GM12878 (cell line): Measurements from ENCODE around the gene PLEKHA5. TPM values are rescaled to one million over a fixed set of nuclear protein-coding genes. Genes with fewer than 3 reads are reported as not detected.

ENCODE experiments used
- ATAC-seq: fragments of 200-7000 bp; cut with Tn5 transposase; 3 replicates; pipeline ENCODE4 v1.9.1; 2020; ENCODE audit warnings: mild to moderate bottlenecking, moderate library complexity
- BruUV-seq: library from RNA; stranded (reverse); fragments of 400-500 nt; replicated peaks from 2 replicates; lab custom pipeline; 2021; lab: Mats Ljungman, UMichigan
- CTCF ChIA-PET: fragments of 300-600 bp; sonication (Branson Sonifier 250); formaldehyde crosslinking; extraction: SDS; loops from one replicate; lab custom pipeline; 2021; ENCODE audit warnings: inconsistent platforms; lab: Yijun Ruan, JAX
- POLR2A ChIA-PET: fragments of 350-600 bp; formaldehyde crosslinking; extraction: SDS; loops from one replicate; lab custom pipeline; 2021; ENCODE audit warnings: inconsistent platforms; lab: Charles Lee
- RAD21 ChIA-PET: fragments of 300-600 bp; sonication (Branson Sonifier 250); formaldehyde crosslinking; loops from one replicate; lab custom pipeline; 2023; ENCODE audit warnings: antibody characterized with exemption; ENCODE audit not compliant: unreplicated experiment; lab: Charles Lee
- SMC1A ChIA-PET: fragments of 300-600 bp; sonication (Branson Sonifier 250); formaldehyde crosslinking; loops from one replicate; lab custom pipeline; 2023; ENCODE audit not compliant: unreplicated experiment, uncharacterized antibody; lab: Charles Lee
- DNase-seq: peaks from one replicate; pipeline ENCODE4 v3.0.0-alpha.2; 2011; ENCODE audit warnings: low read depth, low spot score
- FAIRE-seq: peaks from 3 replicates; lab custom pipeline; 2011; peaks lifted over from hg19 to GRCh38; lab: Jason Lieb, UNC
- H2AFZ ChIP-seq: 2 replicates; pipeline ENCODE4 v1.6.0; 2011; ENCODE audit warnings: low read depth, low read length, control low read depth; ENCODE audit not compliant: control insufficient read depth
- H3K27ac ChIP-seq: 2 replicates; pipeline ENCODE4 v1.5.1; 2011; ENCODE audit warnings: control low read depth; ENCODE audit not compliant: control insufficient read depth, insufficient read depth
- H3K27me3 ChIP-seq, 2 experiments: replicated peaks in 1 of 2; 2 replicates each; pipeline versions ENCODE4 v1.6.0 to v1.6.1; 2011; ENCODE audit warnings: low read length in 1 of 2; ENCODE audit not compliant: control insufficient read depth in 2 of 2, insufficient read depth in 2 of 2
- H3K36me3 ChIP-seq, 2 experiments: 2 replicates each; pipeline ENCODE4 v1.5.1; 2011; ENCODE audit warnings: low read length in 1 of 2; ENCODE audit not compliant: control insufficient read depth in 2 of 2, insufficient read depth in 2 of 2
- H3K4me1 ChIP-seq: 2 replicates; pipeline ENCODE4 v1.6.1; 2011; ENCODE audit warnings: mild to moderate bottlenecking, low read length, moderate library complexity, mixed read lengths; ENCODE audit not compliant: control insufficient read depth, insufficient read depth
- H3K4me2 ChIP-seq: 2 replicates; pipeline ENCODE4 v1.6.0; 2011; ENCODE audit warnings: control low read depth; ENCODE audit not compliant: control insufficient read depth, insufficient read depth
- H3K4me3 ChIP-seq: fragments of 200-600 bp; sonication (generic); 2 replicates; pipeline ENCODE4 v1.5.1; 2016
- H3K79me2 ChIP-seq: 2 replicates; pipeline ENCODE4 v1.6.0; 2011; ENCODE audit warnings: low read length; ENCODE audit not compliant: control insufficient read depth, insufficient read depth
- H3K9ac ChIP-seq: 2 replicates; pipeline ENCODE4 v1.8.0; 2011; ENCODE audit warnings: low read length, control low read depth, mixed read lengths; ENCODE audit not compliant: control insufficient read depth, insufficient read depth
- H3K9me3 ChIP-seq: replicated peaks from 3 replicates; pipeline ENCODE4 v1.5.1; 2011; ENCODE audit warnings: mild to moderate bottlenecking, low read length; ENCODE audit not compliant: control insufficient read depth, insufficient read depth
- H4K20me1 ChIP-seq: 2 replicates; pipeline ENCODE4 v1.6.0; 2011; ENCODE audit not compliant: control insufficient read depth, insufficient read depth
- CEBPZ ChIP-seq: fragments of 150-350 bp; IDR thresholded peaks from 2 replicates; pipeline ENCODE4 v1.6.1; 2016; ENCODE audit warnings: low read depth, low read length
- MEF2B ChIP-seq: fragments of 450-650 bp; IDR thresholded peaks from 2 replicates; pipeline ENCODE4 v1.6.1; 2018; ENCODE audit warnings: mild to moderate bottlenecking, moderate library complexity; ENCODE audit not compliant: partially characterized antibody, poor library complexity, severe bottlenecking
- NFYB ChIP-seq: IDR thresholded peaks from 2 replicates; pipeline ENCODE4 v1.6.1; 2011; ENCODE audit warnings: low read depth, mild to moderate bottlenecking, low read length, improper control_type of control experiment, moderate library complexity; ENCODE audit not compliant: insufficient read depth
- RBBP5 ChIP-seq: fragments of 200-600 bp; sonication (generic); conservative IDR thresholded peaks from 2 replicates; pipeline ENCODE4 v1.6.1; 2016
- RELB ChIP-seq: fragments of 450-650 bp; IDR thresholded peaks from 2 replicates; pipeline ENCODE4 v1.6.1; 2017; ENCODE audit warnings: low read depth, mild to moderate bottlenecking, moderate library complexity
- SIX5 ChIP-seq: IDR thresholded peaks from 2 replicates; pipeline ENCODE4 v1.6.1; 2011; ENCODE audit warnings: mild to moderate bottlenecking, low read depth, low read length, moderate library complexity; ENCODE audit not compliant: severe bottlenecking
- SMAD1 ChIP-seq: fragments of 450-650 bp; IDR thresholded peaks from 2 replicates; pipeline ENCODE4 v1.6.1; 2018; ENCODE audit warnings: mild to moderate bottlenecking, low read depth; ENCODE audit not compliant: partially characterized antibody
- SUPT20H ChIP-seq: IDR thresholded peaks from 2 replicates; pipeline ENCODE4 v1.6.1; 2011; ENCODE audit warnings: low read depth, mild to moderate bottlenecking, low read length, moderate library complexity, borderline replicate concordance; ENCODE audit not compliant: control insufficient read depth
- WGBS: methylation state at CpG from one replicate; pipeline ENCODE4 v1.1.6; 2016; ENCODE audit warnings: low lambda C conversion rate; ENCODE audit not compliant: insufficient replicate concordance, insufficient coverage; ENCODE audit errors: missing lambda C conversion rate; 5-methylcytosine and 5-hydroxymethylcytosine counted together
- in situ Hi-C: fragments of 300-500 bp; cut with MboI; formaldehyde crosslinking; loops from 9 replicates; pipeline ENCODE4 v1.14.3; 2018; ENCODE audit warnings: mixed read lengths
- intact Hi-C: fragments of 100-400 bp; cut with micrococcal nuclease; formaldehyde crosslinking; loops from one replicate; pipeline ENCODE4 v1.14.2; 2022; ENCODE audit not compliant: unreplicated experiment
- polyA plus RNA-seq, 11 experiments: library from polyadenylated mRNA; depleted of rRNA in 4 of 11; unstranded in 6 of 11; stranded (reverse) in 5 of 11; fragments of >200 nt; fragmentation: Nextera tagmentation in 4 of 11; fragmentation: Illumina TruSeq in 1 of 11; extraction: Ambion mirVana in 4 of 11; extraction: Trizol in 1 of 11; gene quantifications; 1 replicate in 1 of 11; 2 replicates in 10 of 11; pipeline versions ENCODE4 v1.2.1 to v1.2.3, GENCODE V29; 2011 to 2016; ENCODE audit warnings: inconsistent platforms in 2 of 11, missing spikeins in 2 of 11, low read depth in 1 of 11
- total RNA-seq, 4 experiments: library from RNA; depleted of rRNA in 3 of 4; stranded (reverse); fragments of >200 nt in 3 of 4; fragmentation: Illumina TruSeq in 1 of 4; extraction: Trizol in 1 of 4; gene quantifications; 2 replicates each; pipeline versions ENCODE4 v1.2.1 to v1.2.3, GENCODE V29; 2013 to 2021

The PLEKHA5 gene
- total and polyA plus RNA-seq, 10 of the 15 experiments (the other 5 are each of a cell fraction or from before 2014, with no cell fraction given): 0.09 to 0.33 (median 0.18) TPM; not detected in 3

GRCh38 chr12:19415563-19415962 is 286.0 kb downstream of the PLEKHA5 start:
- BruUV-seq: no TSS peak
- no peak for FAIRE-seq

GRCh38 chr12:19419086-19419485 is 289.6 kb downstream of the PLEKHA5 start:
- Histone ChIP-seq H3K36me3 (no peaks in the 10 kb centered on the region), H3K9ac (no peak overlapping the region), H3K4me3 (no peak overlapping the region), H3K27ac (no peak overlapping the region), H2AFZ (no peak overlapping the region), H3K4me2 (no peak overlapping the region), H4K20me1 (no peaks in the 10 kb centered on the region), H3K4me1 (no peaks in the 10 kb centered on the region), H3K9me3 (no peaks in the 10 kb centered on the region), H3K27me3 (no peaks in the 10 kb centered on the region), H3K79me2 (no peaks in the 10 kb centered on the region)
- TF ChIP-seq NFYB: no peak
- TF ChIP-seq SIX5: no peak
- TF ChIP-seq SMAD1: no peak
- TF ChIP-seq CEBPZ: no peak
- TF ChIP-seq RELB: no peak
- TF ChIP-seq RBBP5: no peak
- FAIRE-seq (no peak), ATAC-seq (no peak), DNase-seq (no peak)
- 87% methylated on average over 14 of the region's 14 CpGs for WGBS
- ChIA-PET CTCF (no interaction called here), POLR2A (interaction anchor here (0.6 kb wide), 1 partner anchor 91 kb away, joined by 5 read pairs; no protein-coding TSS in a partner anchor), RAD21 (no interaction called here), SMC1A (no interaction called here)
- in situ Hi-C loops: no loop called here
- BruUV-seq: no TSS peak
- intact Hi-C loops: no loop called here

More at GRCh38 chr12:19415563-19415962, 286.0 kb downstream of the PLEKHA5 start:
- ChIA-PET SMC1A (no interaction called here), POLR2A (no interaction called here), CTCF (no interaction called here), RAD21 (no interaction called here)
- Histone ChIP-seq H3K9me3 (no peaks in the 10 kb centered on the region), H3K27me3 (no peaks in the 10 kb centered on the region), H3K36me3 (no peaks in the 10 kb centered on the region), H4K20me1 (no peaks in the 10 kb centered on the region), H3K27ac (no peak overlapping the region), H3K4me3 (no peak overlapping the region), H3K4me1 (no peaks in the 10 kb centered on the region), H2AFZ (no peak overlapping the region), H3K4me2 (no peak overlapping the region), H3K9ac (no peak overlapping the region), H3K79me2 (no peaks in the 10 kb centered on the region)
- in situ Hi-C loops: no loop called here
- TF ChIP-seq SUPT20H (no peak), MEF2B (peak; percentile 24)
- intact Hi-C loops: no loop called here
- ATAC-seq (0 out of 3 replicates have a peak, but pooled peaks have one; percentile 28), DNase-seq (no peak)
